Transverse colon (tissue), 4 donors: ENCODE results near the gene DAB2IP.

Experiments used
- CTCF ChIP-seq, 5 experiments: fragments of 200-600 bp in 3 of 5; fragments of 450-650 bp in 2 of 5; sonication (generic) in 3 of 5; IDR thresholded peaks; 1 replicate in 2 of 5; 2 replicates in 3 of 5; pipeline ENCODE4 v1.5.1; 2016 to 2017; ENCODE audit warnings: antibody characterized with exemption in 5 of 5, inconsistent platforms in 3 of 5, mild to moderate bottlenecking in 2 of 5, moderate library complexity in 1 of 5
- POLR2AphosphoS5 ChIP-seq, 3 donors: sonication (generic); formaldehyde crosslinking; IDR thresholded peaks; one replicate each; pipeline ENCODE4 v1.6.1; 2016; ENCODE audit warnings: antibody characterized with exemption in 3 of 3

GRCh38 chr9:121685146-121685794 is 33.8 kb downstream of the DAB2IP start:
- TF ChIP-seq CTCF (IDR thresholded peaks at IDR 0.05) (no peak), POLR2AphosphoS5 (IDR thresholded peaks at IDR 0.05) (no peak)
